GM19025 (cell line): Measurements from ENCODE around the gene PTPN14.

ENCODE experiments used
- ATAC-seq: cut with Tn5 transposase; IDR thresholded peaks from one replicate; pipeline ENCODE4 v1.9.1; 2021; ENCODE audit warnings: mild to moderate bottlenecking, low read depth, moderate library complexity; ENCODE audit not compliant: unreplicated experiment

The PTPN14 gene

GRCh38 chr1:214300149-214300780 lies 251.1 kb downstream of the PTPN14 start:
- ATAC-seq = no peak
